HEK293 (cell line): ENCODE measurements around the gene FILIP1L.

ENCODE experiments used
- BCL6B ChIP-seq: fragments of 450-650 bp; formaldehyde crosslinking; IDR thresholded peaks from 2 replicates; pipeline ENCODE4 v1.5.1; 2017; ENCODE audit warnings: missing biosample characterization, missing genetic modification characterization
- HOXC10 ChIP-seq: sonication (generic); formaldehyde crosslinking; IDR thresholded peaks from 2 replicates; pipeline ENCODE4 v1.8.1; 2023; ENCODE audit warnings: mild to moderate bottlenecking, missing genetic modification reagents
- INSM2 ChIP-seq: fragments of 450-650 bp; formaldehyde crosslinking; IDR thresholded peaks from 2 replicates; pipeline ENCODE4 v1.5.1; 2016; ENCODE audit warnings: missing biosample characterization, missing genetic modification characterization
- KLF1 ChIP-seq: fragments of 450-650 bp; formaldehyde crosslinking; IDR thresholded peaks from 2 replicates; pipeline ENCODE4 v1.5.1; 2016; ENCODE audit warnings: missing biosample characterization, missing genetic modification characterization
- KLF10 ChIP-seq: fragments of 450-650 bp; IDR thresholded peaks from 2 replicates; pipeline ENCODE4 v1.5.1; 2018; ENCODE audit warnings: missing biosample characterization, mild to moderate bottlenecking, missing genetic modification characterization
- MZF1 ChIP-seq: fragments of 450-650 bp; formaldehyde crosslinking; IDR thresholded peaks from 2 replicates; pipeline ENCODE4 v1.5.1; 2017; ENCODE audit warnings: missing biosample characterization, missing genetic modification characterization, borderline replicate concordance
- PRDM10 ChIP-seq: fragments of 450-650 bp; formaldehyde crosslinking; IDR thresholded peaks from 2 replicates; pipeline ENCODE4 v1.5.1; 2016; ENCODE audit warnings: missing biosample characterization, missing genetic modification characterization
- SP3 ChIP-seq: fragments of 450-650 bp; formaldehyde crosslinking; IDR thresholded peaks from 2 replicates; pipeline ENCODE4 v1.5.1; 2016; ENCODE audit warnings: missing biosample characterization, missing genetic modification characterization
- SP7 ChIP-seq: fragments of 450-650 bp; formaldehyde crosslinking; IDR thresholded peaks from 2 replicates; pipeline ENCODE4 v1.5.1; 2016; ENCODE audit warnings: missing biosample characterization, missing genetic modification characterization
- YY2 ChIP-seq: fragments of 450-650 bp; formaldehyde crosslinking; IDR thresholded peaks from 2 replicates; pipeline ENCODE4 v1.5.1; 2016; ENCODE audit warnings: missing biosample characterization, missing genetic modification characterization
- ZBTB17 ChIP-seq: fragments of 450-650 bp; formaldehyde crosslinking; IDR thresholded peaks from 2 replicates; pipeline ENCODE4 v1.5.1; 2016; ENCODE audit warnings: missing biosample characterization, missing genetic modification characterization
- ZBTB20 ChIP-seq: fragments of 450-650 bp; formaldehyde crosslinking; IDR thresholded peaks from 2 replicates; pipeline ENCODE4 v1.5.1; 2016; ENCODE audit warnings: missing biosample characterization, missing genetic modification characterization
- ZFP3 ChIP-seq: fragments of 450-650 bp; formaldehyde crosslinking; IDR thresholded peaks from 2 replicates; pipeline ENCODE4 v1.5.1; 2016; ENCODE audit warnings: low read depth, missing biosample characterization, missing genetic modification characterization
- ZNF18 ChIP-seq: fragments of 450-650 bp; formaldehyde crosslinking; IDR thresholded peaks from 2 replicates; pipeline ENCODE4 v1.5.1; 2016; ENCODE audit warnings: missing biosample characterization, missing genetic modification characterization
- ZNF221 ChIP-seq: fragments of 450-650 bp; formaldehyde crosslinking; IDR thresholded peaks from 2 replicates; pipeline ENCODE4 v1.5.1; 2017; ENCODE audit warnings: missing biosample characterization, missing genetic modification characterization, borderline replicate concordance
- ZNF223 ChIP-seq: fragments of 450-650 bp; formaldehyde crosslinking; IDR thresholded peaks from 2 replicates; pipeline ENCODE4 v1.5.1; 2016; ENCODE audit warnings: missing biosample characterization, missing genetic modification characterization
- ZNF23 ChIP-seq: fragments of 450-650 bp; formaldehyde crosslinking; IDR thresholded peaks from 2 replicates; pipeline ENCODE4 v1.5.1; 2016; ENCODE audit warnings: missing biosample characterization, missing genetic modification characterization, borderline replicate concordance
- ZNF24 ChIP-seq: fragments of 450-650 bp; formaldehyde crosslinking; IDR thresholded peaks from 2 replicates; pipeline ENCODE4 v1.5.1; 2016; ENCODE audit warnings: missing biosample characterization, missing genetic modification characterization
- ZNF26 ChIP-seq: fragments of 450-650 bp; formaldehyde crosslinking; IDR thresholded peaks from 2 replicates; pipeline ENCODE4 v1.5.1; 2016; ENCODE audit warnings: missing biosample characterization, missing genetic modification characterization
- ZNF473 ChIP-seq: fragments of 450-650 bp; formaldehyde crosslinking; IDR thresholded peaks from 2 replicates; pipeline ENCODE4 v1.5.1; 2017; ENCODE audit warnings: missing biosample characterization, missing genetic modification characterization
- ZNF488 ChIP-seq: fragments of 450-650 bp; formaldehyde crosslinking; IDR thresholded peaks from 2 replicates; pipeline ENCODE4 v1.5.1; 2016; ENCODE audit warnings: missing biosample characterization, missing genetic modification characterization
- ZNF544 ChIP-seq: fragments of 450-650 bp; formaldehyde crosslinking; IDR thresholded peaks from 2 replicates; pipeline ENCODE4 v1.5.0; 2017; ENCODE audit warnings: missing biosample characterization, missing genetic modification characterization
- ZNF555 ChIP-seq: fragments of 450-650 bp; formaldehyde crosslinking; conservative IDR thresholded peaks from 2 replicates; pipeline ENCODE4 v1.5.1; 2017; ENCODE audit warnings: missing biosample characterization, mild to moderate bottlenecking, missing genetic modification characterization, inconsistent platforms
- ZNF558 ChIP-seq: fragments of 450-650 bp; formaldehyde crosslinking; IDR thresholded peaks from 2 replicates; pipeline ENCODE4 v1.5.1; 2016; ENCODE audit warnings: missing biosample characterization, missing genetic modification characterization
- ZNF596 ChIP-seq: fragments of 450-650 bp; IDR thresholded peaks from 2 replicates; pipeline ENCODE4 v1.5.0; 2018; ENCODE audit warnings: missing biosample characterization, mild to moderate bottlenecking, missing genetic modification characterization, moderate library complexity
- ZNF658 ChIP-seq: fragments of 450-650 bp; formaldehyde crosslinking; IDR thresholded peaks from 2 replicates; pipeline ENCODE4; 2016; ENCODE audit warnings: missing biosample characterization, missing genetic modification characterization
- ZNF664 ChIP-seq: fragments of 450-650 bp; formaldehyde crosslinking; IDR thresholded peaks from 2 replicates; pipeline ENCODE4 v1.5.1; 2016; ENCODE audit warnings: missing biosample characterization, missing genetic modification characterization
- ZNF701 ChIP-seq: fragments of 450-650 bp; formaldehyde crosslinking; IDR thresholded peaks from 2 replicates; pipeline ENCODE4 v1.5.1; 2016; ENCODE audit warnings: missing biosample characterization, missing genetic modification characterization
- ZNF768 ChIP-seq: fragments of 450-650 bp; formaldehyde crosslinking; IDR thresholded peaks from 2 replicates; pipeline ENCODE4 v1.5.1; 2018; ENCODE audit warnings: missing biosample characterization, mild to moderate bottlenecking, missing genetic modification characterization
- ZNF791 ChIP-seq: fragments of 450-650 bp; formaldehyde crosslinking; IDR thresholded peaks from 2 replicates; pipeline ENCODE4 v1.5.1; 2016; ENCODE audit warnings: missing biosample characterization, missing genetic modification characterization

Gene FILIP1L

GRCh38 chr3:99817437-99818240 is 296.7 kb downstream of the FILIP1L start, which contains the start of gene CMSS1 (continued):
- TF ChIP-seq ZNF488 (tag by site-specific recombination) (no peak), ZNF791 (no peak), ZNF701 (tag by site-specific recombination) (no peak), ZNF26 (tag by site-specific recombination) (no peak), MZF1 (tag by site-specific recombination) (no peak), SP3 (tag by site-specific recombination) (peak; percentile 84), BCL6B (tag by site-specific recombination) (peak; percentile 56; the same call in 1 of the 2 replicates), KLF10 (tag by site-specific recombination) (no peak; the same call in none of the 2 replicates), ZNF24 (tag by site-specific recombination) (peak; percentile 83), HOXC10 (no peak), ZNF18 (no peak), PRDM10 (tag by site-specific recombination) (peak; percentile 50), SP7 (tag by site-specific recombination) (peak; percentile 84), ZNF223 (tag by site-specific recombination) (no peak), ZNF558 (tag by site-specific recombination) (0 out of 2 replicates have a peak, but pooled peaks have one; percentile 40), ZBTB17 (peak; percentile 92), ZBTB20 (tag by site-specific recombination) (peak; percentile 71; the same call in 1 of the 2 replicates), INSM2 (tag by site-specific recombination) (0 out of 2 replicates have a peak, but pooled peaks have one; percentile 69), ZNF658 (tag by site-specific recombination) (no peak), KLF1 (tag by site-specific recombination) (peak; percentile 74; the same call in 1 of the 2 replicates), ZNF555 (tag by site-specific recombination) (no peak), ZFP3 (tag by site-specific recombination) (no peak), ZNF473 (tag by site-specific recombination) (no peak), ZNF664 (tag by site-specific recombination) (0 out of 2 replicates have a peak, but pooled peaks have one; percentile 21), ZNF596 (no peak), ZNF23 (tag by site-specific recombination) (no peak), ZNF544 (tag by site-specific recombination) (no peak), ZNF768 (tag by site-specific recombination) (no peak), YY2 (tag by site-specific recombination) (peak; percentile 57; the same call in 1 of the 2 replicates), ZNF221 (tag by site-specific recombination) (no peak)
